ENCODE measurements around the gene SEBOX.

GRCh38 chr17:28368306-28368831, 3.4 kb upstream of the SEBOX start:
- TF ChIP-seq CTCF (conservative IDR thresholded peaks at IDR 0.05 in 1 of 2, IDR thresholded peaks at IDR 0.05 in 1 of 2; ENCODE audit: low read depth in 1 of 2, low read length in 2 of 2) (no peak), EZH2 (IDR thresholded peaks at IDR 0.05; ENCODE audit: low read length, missing control alignments) (no peak)

All from fibroblast of lung (primary cell).